ENCODE results near the gene LRP1B.
"Not testable (repeated sequence)": the region's sequence is repeated elsewhere in the genome, so short reads cannot be mapped to it uniquely, and the experiment has no call there.

The LRP1B gene

GRCh38 chr2:140567734-140568133, 1563.1 kb downstream of the LRP1B start:
- no peak for DNase-seq

GRCh38 chr2:140565756-140566155, 1565.1 kb downstream of the LRP1B start:
- no peak for DNase-seq

GRCh38 chr2:140555701-140556100, 1575.1 kb downstream of the LRP1B start:
- DNase-seq, result no peak

- no peak for DNase-seq
These were observed 1578.2 kb downstream of the LRP1B start for GRCh38 chr2:140552634-140553033.

GRCh38 chr2:140551287-140551686, 1579.5 kb downstream of the LRP1B start:
- DNase-seq, result no peak

GRCh38 chr2:140550821-140551220, 1580.0 kb downstream of the LRP1B start:
- no peak for DNase-seq

GRCh38 chr2:140544769-140545168, 1586.0 kb downstream of the LRP1B start:
- not testable (repeated sequence) for DNase-seq

GRCh38 chr2:140542627-140543026, 1588.2 kb downstream of the LRP1B start:
- DNase-seq, result no peak

- no peak for DNase-seq
These were observed 1591.5 kb downstream of the LRP1B start for GRCh38 chr2:140539242-140539875.

- DNase-seq, result no peak
These were observed 1601.1 kb downstream of the LRP1B start for GRCh38 chr2:140529706-140530105.

- DNase-seq, result no peak
These were observed 1601.8 kb downstream of the LRP1B start for GRCh38 chr2:140528982-140529381.

- no peak for DNase-seq
These were observed 1604.2 kb downstream of the LRP1B start for GRCh38 chr2:140526575-140526974.

GRCh38 chr2:140512106-140512505, 1618.7 kb downstream of the LRP1B start:
- DNase-seq, result no peak

- DNase-seq, result no peak
These were observed 1621.1 kb downstream of the LRP1B start for GRCh38 chr2:140509765-140510164.

GRCh38 chr2:140508756-140509155, 1622.1 kb downstream of the LRP1B start:
- DNase-seq, result no peak

GRCh38 chr2:140506606-140507005, 1624.2 kb downstream of the LRP1B start:
- DNase-seq, result no peak

GRCh38 chr2:140504601-140505000, 1626.2 kb downstream of the LRP1B start:
- no peak for DNase-seq

GRCh38 chr2:140502951-140503630, 1627.7 kb downstream of the LRP1B start:
- DNase-seq, result no peak

GRCh38 chr2:140498360-140498759, 1632.5 kb downstream of the LRP1B start:
- no peak for DNase-seq

- DNase-seq, result no peak
These were observed 1634.1 kb downstream of the LRP1B start for GRCh38 chr2:140496714-140497113.

- no peak for DNase-seq
These were observed 1638.9 kb downstream of the LRP1B start for GRCh38 chr2:140491876-140492275.

- no peak for DNase-seq
These were observed 1641.6 kb downstream of the LRP1B start for GRCh38 chr2:140489193-140489592.

GRCh38 chr2:140481136-140481535, 1649.7 kb downstream of the LRP1B start:
- no peak for DNase-seq

- DNase-seq, result no peak
These were observed 1657.0 kb downstream of the LRP1B start for GRCh38 chr2:140473851-140474250.

- no peak for DNase-seq
These were observed 1658.1 kb downstream of the LRP1B start for GRCh38 chr2:140472676-140473075.

All from activated CD8-positive, alpha-beta memory T cell treated with anti-CD3 and anti-CD28 coated beads, Interleukin-2, amount 50 U/mL, for 48 hours (primary cell).